Activated naive CD4-positive, alpha-beta T cell treated with anti-CD3 and anti-CD28 coated beads, Interleukin-2, amount 50 U/mL, for 72 hours (primary cell): Measurements from ENCODE around the gene IGFL3. TPM values are rescaled to one million over a fixed set of nuclear protein-coding genes. Genes with fewer than 3 reads are reported as not detected.
"Not testable (repeated sequence)": the region's sequence is repeated elsewhere in the genome, so short reads cannot be mapped to it uniquely, and the experiment has no call there.

ENCODE experiments used
- ATAC-seq, 2 donors: fragments of 150-1000 bp; cut with Tn5 transposase; 2 replicates each; pipeline ENCODE4 v1.10.0; 2021; ENCODE audit warnings: mild to moderate bottlenecking in 2 of 2, moderate library complexity in 2 of 2
- DNase-seq, 2 donors: peaks; one replicate each; pipeline ENCODE4 v3.0.0; 2021 to 2022; ENCODE audit warnings: low spot score in 2 of 2
- H3K27ac Mint-ChIP-seq, 2 donors: one replicate each; pipeline ENCODE4 v1.8.0; 2022; ENCODE audit warnings: mild to moderate bottlenecking in 2 of 2, mixed read lengths in 2 of 2
- H3K36me3 Mint-ChIP-seq, 2 donors: one replicate each; pipeline ENCODE4 v1.8.0; 2022; ENCODE audit warnings: mixed read lengths in 2 of 2
- H3K9me3 Mint-ChIP-seq, 2 donors: one replicate each; pipeline ENCODE4 v1.8.0; 2022; ENCODE audit warnings: mixed read lengths in 2 of 2
- total RNA-seq, 2 donors: library from RNA; stranded (reverse); gene quantifications; one replicate each; pipeline ENCODE4 v1.2.3, GENCODE V29; 2022

Gene IGFL3
- total RNA-seq, 2 donors from 2014 or later: not detected

GRCh38 chr19:46133101-46133627, 8.7 kb upstream of the IGFL3 start:
- peaks cover 4 to 5% of the 10 kb centered on the region in 2 donors for H3K36me3 Mint-ChIP-seq
- H3K9me3 Mint-ChIP-seq: peaks cover 0 to 4% of the 10 kb centered on the region in 2 donors
- ATAC-seq: no peak
- DNase-seq: no peak
- peak overlapping the region in 1 of 2 donors; percentile 91 for H3K27ac Mint-ChIP-seq

GRCh38 chr19:46132508-46133100, 8.1 kb upstream of the IGFL3 start:
- ATAC-seq (no peak), DNase-seq (no peak)
- peak overlapping the region in 1 of 2 donors; percentile 91 for H3K27ac Mint-ChIP-seq
- H3K9me3 Mint-ChIP-seq: peaks cover 0 to 4% of the 10 kb centered on the region in 2 donors
- peaks cover 4 to 5% of the 10 kb centered on the region in 2 donors for H3K36me3 Mint-ChIP-seq

- peaks cover 0 to 4% of the 10 kb centered on the region in 2 donors for H3K9me3 Mint-ChIP-seq
- DNase-seq (no peak), ATAC-seq (no peak)
- H3K27ac Mint-ChIP-seq: no peak overlapping the region
- H3K36me3 Mint-ChIP-seq: peaks cover 4 to 5% of the 10 kb centered on the region in 2 donors
Measured at GRCh38 chr19:46131485-46132143, 7.1 kb upstream of the IGFL3 start.

DNA sequence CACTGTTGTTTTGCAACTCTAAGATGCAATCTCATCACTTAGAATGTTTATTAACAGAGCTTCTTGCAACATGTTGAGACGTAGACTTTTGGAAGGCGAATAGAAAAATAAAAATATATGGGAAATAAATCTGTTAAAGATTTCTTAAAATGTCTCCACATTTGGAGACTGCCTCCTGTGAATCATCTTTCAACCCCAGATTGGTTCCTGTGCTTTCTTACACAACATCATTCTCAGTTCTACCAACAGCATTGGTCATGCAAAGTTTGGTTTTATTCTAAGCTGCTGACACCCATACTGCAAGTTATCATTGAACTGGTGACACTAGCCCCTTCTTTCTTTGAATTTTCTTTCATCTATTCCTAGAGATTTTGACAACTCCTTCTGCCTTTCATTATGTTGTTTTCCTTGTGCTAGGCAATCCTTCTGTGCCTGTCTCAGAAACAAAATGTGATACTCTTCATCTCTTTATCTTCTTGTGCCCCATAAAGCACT, 1.6 kb upstream of the IGFL3 start:
- no peak for ATAC-seq
- H3K9me3 Mint-ChIP-seq: no peaks in the 10 kb centered on the region

DNA sequence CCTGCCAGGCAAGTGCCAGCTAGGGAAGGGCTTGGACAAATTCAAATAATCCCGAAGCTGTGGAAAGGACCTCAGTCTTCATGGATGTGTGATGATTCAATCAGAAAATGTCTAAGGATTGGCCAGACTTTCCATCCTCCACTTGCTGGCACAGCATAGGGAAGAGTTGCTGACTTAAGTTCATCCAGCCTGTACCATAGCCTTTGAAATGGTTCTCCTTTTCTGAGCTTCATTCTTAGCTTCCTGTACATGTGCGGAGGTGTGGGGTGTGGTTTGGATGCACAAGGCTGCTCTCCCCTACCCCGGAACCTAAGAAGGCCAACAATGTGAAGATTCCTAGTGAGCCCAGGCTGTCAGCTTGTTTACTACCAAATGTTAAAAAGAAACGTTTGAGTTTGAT, 959 bp upstream of the IGFL3 start:
- ATAC-seq: no peak

More for the DNA sequence above, 1.6 kb upstream of the IGFL3 start:
- peaks cover 4 to 5% of the 10 kb centered on the region in 2 donors for H3K36me3 Mint-ChIP-seq
- H3K27ac Mint-ChIP-seq: no peak overlapping the region
- DNase-seq: no peak

GRCh38 chr19:46118136-46118535, 6.4 kb downstream of the IGFL3 start:
- ATAC-seq (no peak), DNase-seq (no peak)
- no peak overlapping the region for H3K27ac Mint-ChIP-seq
- no peaks in the 10 kb centered on the region for H3K36me3 Mint-ChIP-seq
- no peaks in the 10 kb centered on the region for H3K9me3 Mint-ChIP-seq

More for the DNA sequence above, 959 bp upstream of the IGFL3 start:
- H3K27ac Mint-ChIP-seq: no peak overlapping the region
- no peaks in the 10 kb centered on the region for H3K9me3 Mint-ChIP-seq
- no peak for DNase-seq
- H3K36me3 Mint-ChIP-seq: peaks cover 4 to 5% of the 10 kb centered on the region in 2 donors

DNA sequence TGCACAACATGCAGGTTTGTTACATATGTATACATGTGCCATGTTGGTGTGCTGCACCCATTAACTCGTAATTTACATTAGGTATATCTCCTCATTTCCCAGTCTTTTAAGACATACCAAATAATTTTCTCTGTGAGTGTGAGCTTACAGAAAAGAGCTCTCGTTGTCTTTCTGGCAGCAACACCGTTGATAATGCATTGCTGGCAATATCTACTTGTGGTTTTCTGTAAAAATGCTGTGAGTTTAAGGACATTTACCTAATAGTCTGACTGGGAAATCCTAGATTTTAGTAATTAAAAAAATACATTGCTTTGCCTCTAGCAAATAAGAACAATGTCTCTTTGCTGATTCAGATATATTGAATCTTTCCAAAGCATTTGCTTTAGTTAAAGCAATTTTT, 8.4 kb downstream of the IGFL3 start:
- DNase-seq (no peak), ATAC-seq (no peak)
- Mint-ChIP-seq H3K36me3 (no peaks in the 10 kb centered on the region), H3K27ac (no peak overlapping the region), H3K9me3 (no peaks in the 10 kb centered on the region)

GRCh38 chr19:46115396-46116106, 8.9 kb downstream of the IGFL3 start:
- ATAC-seq: peak; percentile 99 to 100
- Mint-ChIP-seq H3K27ac (peak overlapping the region in 1 of 2 donors; percentile 80), H3K9me3 (no peaks in the 10 kb centered on the region), H3K36me3 (no peaks in the 10 kb centered on the region)
- DNase-seq: peak; percentile 65 to 67

- ATAC-seq (no peak), DNase-seq (no peak)
- Mint-ChIP-seq H3K36me3 (no peaks in the 10 kb centered on the region), H3K9me3 (no peaks in the 10 kb centered on the region), H3K27ac (no peak overlapping the region)
Measured at GRCh38 chr19:46113726-46114125, 10.8 kb downstream of the IGFL3 start.

DNA sequence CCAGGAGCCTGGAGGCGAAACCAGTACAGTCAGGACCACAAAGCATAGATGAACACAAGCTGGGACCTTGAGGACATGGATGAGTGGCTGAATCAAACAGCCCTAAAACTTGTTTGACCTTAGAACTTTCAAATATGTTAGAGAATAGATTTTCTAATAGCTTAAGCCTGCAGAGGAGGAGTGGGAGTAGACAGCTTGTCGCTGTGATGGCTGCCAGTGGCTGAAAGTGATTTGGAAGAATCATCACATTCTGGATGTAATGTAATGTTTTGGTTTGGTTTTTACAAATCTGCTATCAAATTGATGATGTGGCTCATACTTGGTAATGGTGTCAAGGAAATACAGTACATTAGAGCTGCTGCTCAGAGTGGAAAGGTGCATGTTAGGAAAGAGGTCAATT, 12.0 kb downstream of the IGFL3 start:
- DNase-seq: no peak
- Mint-ChIP-seq H3K36me3 (no peaks in the 10 kb centered on the region), H3K9me3 (no peaks in the 10 kb centered on the region), H3K27ac (no peak overlapping the region)
- ATAC-seq: no peak

DNA sequence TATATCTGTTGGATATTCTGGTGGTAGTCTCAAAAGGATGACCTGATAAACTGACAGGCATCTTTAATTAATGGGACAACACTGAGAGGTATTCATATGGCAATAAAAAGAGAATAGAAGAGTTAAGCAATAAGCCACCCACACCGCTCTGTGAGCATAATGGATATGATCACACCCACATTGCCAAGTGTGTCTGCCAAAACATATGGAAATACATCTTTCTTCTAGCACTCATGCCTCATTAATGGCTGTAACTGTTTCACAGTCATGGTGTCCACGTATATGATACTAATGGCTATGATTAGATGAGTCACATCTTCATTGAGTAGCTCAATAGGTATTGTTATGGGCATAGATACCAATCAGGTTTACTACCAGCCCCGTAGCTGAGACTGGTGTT, 13.1 kb downstream of the IGFL3 start:
- no peak overlapping the region for H3K27ac Mint-ChIP-seq
- no peaks in the 10 kb centered on the region for H3K36me3 Mint-ChIP-seq
- no peaks in the 10 kb centered on the region for H3K9me3 Mint-ChIP-seq
- ATAC-seq (no peak), DNase-seq (no peak)

DNA sequence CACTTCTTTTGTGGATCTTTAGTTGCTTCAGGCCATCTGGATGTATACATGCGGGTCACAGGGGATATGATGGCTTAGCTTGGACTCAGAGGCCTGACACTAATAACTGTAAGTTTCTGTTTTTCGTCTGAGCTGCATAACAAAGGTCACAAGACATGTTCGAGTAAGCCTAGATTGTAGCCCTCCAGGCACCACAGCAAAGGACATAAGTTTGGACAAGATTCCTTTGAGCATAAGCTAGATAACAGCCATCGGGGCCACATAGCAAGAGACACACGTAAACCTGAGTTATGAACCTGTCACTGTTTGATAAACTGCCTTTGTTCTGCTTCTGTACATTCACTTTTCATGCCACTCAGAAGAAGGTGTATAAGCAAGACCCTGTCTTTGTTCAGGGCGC, 14.6 kb downstream of the IGFL3 start:
- Mint-ChIP-seq H3K27ac (no peak overlapping the region), H3K36me3 (no peaks in the 10 kb centered on the region), H3K9me3 (no peaks in the 10 kb centered on the region)
- DNase-seq (no peak), ATAC-seq (no peak)

- DNase-seq (no peak), ATAC-seq (no peak)
- no peaks in the 10 kb centered on the region for H3K9me3 Mint-ChIP-seq
- H3K27ac Mint-ChIP-seq: no peak overlapping the region
- no peaks in the 10 kb centered on the region for H3K36me3 Mint-ChIP-seq
Measured at GRCh38 chr19:46107371-46107770, 17.1 kb downstream of the IGFL3 start.

DNA sequence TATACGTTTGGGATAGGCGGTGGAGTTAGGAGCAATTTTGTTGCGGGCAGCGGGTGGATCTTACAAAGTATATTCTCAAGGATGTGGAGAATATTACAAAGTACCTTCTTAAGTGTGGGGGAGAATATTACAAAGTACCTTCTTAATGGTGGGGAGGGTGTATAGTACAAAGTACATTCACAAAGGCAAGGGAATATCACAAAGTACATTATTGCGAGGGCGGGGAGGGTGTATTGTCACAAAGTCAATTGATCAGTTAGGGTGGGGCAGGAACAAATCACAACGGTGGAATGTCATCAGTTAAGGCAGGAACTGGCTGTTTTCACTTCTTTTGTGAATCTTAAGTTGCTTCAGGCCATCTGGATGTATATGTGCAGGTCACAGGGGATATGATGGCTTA, 22.2 kb downstream of the IGFL3 start:
- ATAC-seq, DNase-seq, H3K27ac Mint-ChIP-seq: not testable (repeated sequence)
- Mint-ChIP-seq H3K36me3 (peaks cover 16 to 22% of the 10 kb centered on the region in 2 donors), H3K9me3 (peaks cover 10 to 14% of the 10 kb centered on the region in 2 donors)

DNA sequence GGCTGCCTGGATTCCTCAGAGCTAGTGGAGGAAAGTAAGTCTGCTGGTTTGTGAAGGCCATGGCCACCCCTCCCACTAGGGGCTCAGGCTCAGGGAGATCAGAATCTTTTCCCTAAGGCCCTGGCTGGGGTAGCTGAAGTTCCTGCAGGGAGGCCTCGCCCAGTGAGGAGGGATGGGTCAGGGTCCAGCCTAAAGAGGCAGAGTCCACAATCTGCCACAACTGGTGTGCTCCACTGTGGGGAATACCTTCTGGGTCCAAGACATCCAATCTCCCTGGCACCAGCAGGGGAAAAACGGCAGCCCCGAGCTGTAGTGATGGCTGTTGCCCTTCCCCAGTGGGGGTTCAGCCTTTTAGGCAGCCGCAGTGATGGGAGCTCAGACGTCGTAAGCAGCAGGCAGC, 23.2 kb downstream of the IGFL3 start:
- H3K27ac Mint-ChIP-seq: no peak overlapping the region
- H3K9me3 Mint-ChIP-seq: peaks cover 12 to 18% of the 10 kb centered on the region in 2 donors
- ATAC-seq (no peak), DNase-seq (no peak)
- H3K36me3 Mint-ChIP-seq: peaks cover 20 to 26% of the 10 kb centered on the region in 2 donors

- peaks cover 20 to 26% of the 10 kb centered on the region in 2 donors for H3K36me3 Mint-ChIP-seq
- ATAC-seq (no peak), DNase-seq (no peak)
Measured at GRCh38 chr19:46100344-46100743, 24.1 kb downstream of the IGFL3 start.

DNA sequence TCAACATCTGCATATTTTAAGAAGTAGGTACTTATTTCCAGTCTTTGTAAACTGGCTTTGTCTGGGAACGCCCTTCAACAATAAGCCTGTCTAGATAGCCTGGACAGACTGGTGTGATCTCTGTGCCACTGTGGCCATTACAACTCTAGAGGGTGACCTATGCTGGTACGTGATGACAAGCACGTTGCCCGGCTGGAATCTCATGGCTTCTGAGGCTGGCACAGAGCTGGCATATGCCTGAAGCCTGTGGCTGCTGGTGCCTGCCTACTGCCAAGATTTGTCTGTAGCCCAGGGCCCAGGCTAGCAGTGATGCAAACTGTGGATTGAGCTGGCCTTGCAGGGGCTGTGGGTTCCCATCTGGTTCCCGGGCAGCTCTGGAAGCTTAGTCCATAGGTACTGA, 34.0 kb downstream of the IGFL3 start:
- ATAC-seq (no peak), DNase-seq (no peak)
- H3K36me3 Mint-ChIP-seq: peaks cover 19 to 26% of the 10 kb centered on the region in 2 donors
- H3K27ac Mint-ChIP-seq: no peak overlapping the region
- H3K9me3 Mint-ChIP-seq: peaks cover 17 to 29% of the 10 kb centered on the region in 2 donors

More at GRCh38 chr19:46100344-46100743, 24.1 kb downstream of the IGFL3 start:
- no peak overlapping the region for H3K27ac Mint-ChIP-seq
- H3K9me3 Mint-ChIP-seq: peaks cover 12 to 23% of the 10 kb centered on the region in 2 donors
